ENCODE measurements around the gene ATP6V0B.

Gene ATP6V0B
- 28.7 to 108 (median 46.0) reads per million in 3 experiments for total RNA-seq

GRCh38 chr1:43974443-43975248 is at the start of gene ATP6V0B:
Gene ATP6V0B, plus strand, starts transcription at chr1:43974960. Its CDS starts 81 bp downstream, at chr1:43975041.
- DNase-seq, result peak; percentile 88

GRCh38 chr1:43925846-43926245 is 48.9 kb upstream of the ATP6V0B start:
- DNase-seq, result no peak

- DNase-seq, result no peak
Measured at GRCh38 chr1:43930168-43930948, 44.4 kb upstream of the ATP6V0B start.

- no peak for DNase-seq
Measured at GRCh38 chr1:43930949-43931275, 43.8 kb upstream of the ATP6V0B start.

GRCh38 chr1:43931711-43932660 is 42.8 kb upstream of the ATP6V0B start:
- DNase-seq, result no peak

- DNase-seq, result no peak
Measured at GRCh38 chr1:43932786-43933385, 41.9 kb upstream of the ATP6V0B start.

- no peak for DNase-seq
Measured at GRCh38 chr1:43933386-43934100, 41.2 kb upstream of the ATP6V0B start, which contains the start of gene ARTN. Gene ARTN, plus strand, starts transcription at chr1:43933801. Its CDS starts 1,856 bp downstream, at chr1:43935657.

GRCh38 chr1:43934101-43934985 is 40.4 kb upstream of the ATP6V0B start:
- no peak for DNase-seq

GRCh38 chr1:43934986-43935324 is 39.8 kb upstream of the ATP6V0B start:
- DNase-seq, result no peak

GRCh38 chr1:43935711-43936427 is 38.9 kb upstream of the ATP6V0B start:
- no peak for DNase-seq

GRCh38 chr1:43936431-43937151 is 38.2 kb upstream of the ATP6V0B start:
- DNase-seq, result no peak

GRCh38 chr1:43937179-43937865 is 37.4 kb upstream of the ATP6V0B start:
- no peak for DNase-seq

GRCh38 chr1:43938383-43938782 is 36.4 kb upstream of the ATP6V0B start:
- no peak for DNase-seq

- DNase-seq, result no peak
Measured at GRCh38 chr1:43938892-43939587, 35.7 kb upstream of the ATP6V0B start.

- DNase-seq, result no peak
Measured at GRCh38 chr1:43942411-43942810, 32.3 kb upstream of the ATP6V0B start.

- DNase-seq, result no peak
Measured at GRCh38 chr1:43944860-43945259, 29.9 kb upstream of the ATP6V0B start.

- DNase-seq, result no peak
Measured at GRCh38 chr1:43945674-43946235, 29.0 kb upstream of the ATP6V0B start.

All from central memory CD4-positive, alpha-beta T cell (primary cell).